Sigmoid colon (tissue), 4 donors: ENCODE results near the gene VCX3A.

Experiments used
- EP300 ChIP-seq, 4 donors: sonication (generic); formaldehyde crosslinking; IDR thresholded peaks; one replicate each; pipeline ENCODE4 v1.6.1; 2017; ENCODE audit warnings: antibody characterized with exemption in 4 of 4
- POLR2A ChIP-seq, 2 donors: fragments of 450-650 bp; IDR thresholded peaks; one replicate each; pipeline ENCODE4 v1.6.1; 2016; ENCODE audit warnings: antibody characterized with exemption in 2 of 2, mild to moderate bottlenecking in 2 of 2, moderate library complexity in 2 of 2
- TF ChIP-seq, protein P1 (sequence below), 4 experiments: fragments of 450-650 bp in 3 of 4; fragments of 200-600 bp in 1 of 4; IDR thresholded peaks; one replicate each; pipeline ENCODE4 v1.5.1; 2016 to 2019; ENCODE audit warnings: antibody characterized with exemption in 4 of 4, mild to moderate bottlenecking in 3 of 4, moderate library complexity in 2 of 4

DNA sequence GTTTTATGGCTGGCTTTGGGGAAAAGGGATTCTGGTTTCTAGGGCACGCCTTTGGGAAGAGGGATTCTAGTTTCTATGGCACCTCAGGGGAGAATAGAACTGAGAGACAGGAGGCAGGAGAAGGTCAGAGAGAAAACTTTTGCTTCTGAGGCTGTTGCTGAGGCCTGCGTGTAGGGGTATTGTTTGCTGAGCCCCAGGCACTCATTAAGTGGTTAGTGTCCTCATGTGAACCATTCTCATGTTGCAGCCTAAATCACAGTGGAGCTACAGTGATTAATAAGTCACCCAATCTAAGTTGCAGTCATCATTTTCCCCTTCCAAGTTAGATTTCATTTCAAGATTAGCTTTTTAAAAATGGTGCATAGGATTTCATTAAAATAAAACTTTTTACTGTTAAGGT, 29.0 kb downstream of the VCX3A start:
- TF ChIP-seq EP300 (IDR thresholded peaks at IDR 0.05) (no peak), POLR2A (IDR thresholded peaks at IDR 0.05) (no peak)
- TF ChIP-seq, protein P1, sequence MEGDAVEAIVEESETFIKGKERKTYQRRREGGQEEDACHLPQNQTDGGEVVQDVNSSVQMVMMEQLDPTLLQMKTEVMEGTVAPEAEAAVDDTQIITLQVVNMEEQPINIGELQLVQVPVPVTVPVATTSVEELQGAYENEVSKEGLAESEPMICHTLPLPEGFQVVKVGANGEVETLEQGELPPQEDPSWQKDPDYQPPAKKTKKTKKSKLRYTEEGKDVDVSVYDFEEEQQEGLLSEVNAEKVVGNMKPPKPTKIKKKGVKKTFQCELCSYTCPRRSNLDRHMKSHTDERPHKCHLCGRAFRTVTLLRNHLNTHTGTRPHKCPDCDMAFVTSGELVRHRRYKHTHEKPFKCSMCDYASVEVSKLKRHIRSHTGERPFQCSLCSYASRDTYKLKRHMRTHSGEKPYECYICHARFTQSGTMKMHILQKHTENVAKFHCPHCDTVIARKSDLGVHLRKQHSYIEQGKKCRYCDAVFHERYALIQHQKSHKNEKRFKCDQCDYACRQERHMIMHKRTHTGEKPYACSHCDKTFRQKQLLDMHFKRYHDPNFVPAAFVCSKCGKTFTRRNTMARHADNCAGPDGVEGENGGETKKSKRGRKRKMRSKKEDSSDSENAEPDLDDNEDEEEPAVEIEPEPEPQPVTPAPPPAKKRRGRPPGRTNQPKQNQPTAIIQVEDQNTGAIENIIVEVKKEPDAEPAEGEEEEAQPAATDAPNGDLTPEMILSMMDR (IDR thresholded peaks at IDR 0.05): no peak
